HCT116 (cell line): ENCODE results near the gene FAM13A. TPM values are rescaled to one million over a fixed set of nuclear protein-coding genes. Genes with fewer than 3 reads are reported as not detected.

ENCODE experiments used
- ATAC-seq: fragments of 200-7000 bp; cut with Tn5 transposase; 2 replicates; pipeline ENCODE4 v1.9.1; 2020; ENCODE audit warnings: mild to moderate bottlenecking, moderate library complexity
- BruUV-seq: library from RNA; stranded (reverse); fragments of 400-500 nt; replicated peaks from 2 replicates; lab custom pipeline; 2021; lab: Mats Ljungman, UMichigan
- CTCF ChIA-PET: fragments of 300-600 bp; sonication (Branson Sonifier 250); formaldehyde crosslinking; loops from one replicate; lab custom pipeline; 2021; ENCODE audit warnings: antibody characterized with exemption; lab: Charles Lee
- POLR2A ChIA-PET: fragments of 300-600, 350-600 bp; sonication (Branson Sonifier 250); formaldehyde crosslinking; loops from one replicate; lab custom pipeline; 2021; ENCODE audit warnings: antibody characterized with exemption; lab: Charles Lee
- RAD21 ChIA-PET, 2 experiments: fragments of 300-600 bp; sonication (Branson Sonifier 250); formaldehyde crosslinking; loops; one replicate each; lab custom pipeline; 2023; ENCODE audit warnings: low total read pairs in 2 of 2; ENCODE audit not compliant: uncharacterized antibody in 2 of 2, unreplicated experiment in 2 of 2, low non-redundant PET in 1 of 2; lab: Charles Lee
- DNase-seq: peaks from one replicate; pipeline ENCODE4 v3.0.0-alpha.2; 2010; ENCODE audit warnings: low read depth, low spot score
- H2AFZ ChIP-seq: fragments of 200-600 bp; shearing (Covaris generic), sonication (generic); 2 replicates; pipeline ENCODE4 v1.6.1; 2017; ENCODE audit warnings: low read depth, mixed run types, mixed read lengths, antibody characterized with exemption, low read length; ENCODE audit not compliant: poor library complexity, severe bottlenecking
- H3K27ac ChIP-seq: 2 replicates; pipeline ENCODE4 v1.5.1; 2012; ENCODE audit warnings: low read depth, low read length
- H3K27me3 ChIP-seq: fragments of 200-600 bp; sonication (generic); 2 replicates; pipeline ENCODE4 v1.6.1; 2016; ENCODE audit warnings: mixed run types, low read length, mixed read lengths; ENCODE audit not compliant: insufficient read depth
- H3K36me3 ChIP-seq, 2 experiments: fragments of 200-500 bp in 1 of 2; fragments of 200-600 bp in 1 of 2; sonication (Bioruptor generic) in 1 of 2; sonication (generic) in 1 of 2; 2 replicates each; pipeline versions ENCODE4 v1.5.1 to v1.6.1; 2014 to 2016; ENCODE audit warnings: low read length in 2 of 2, inconsistent platforms in 1 of 2, mixed read lengths in 1 of 2, mixed run types in 1 of 2; ENCODE audit not compliant: insufficient read depth in 2 of 2, control insufficient read depth in 1 of 2
- H3K4me1 ChIP-seq, 2 experiments: fragments of 200-600 bp in 1 of 2; sonication (generic) in 1 of 2; 2 replicates each; pipeline versions ENCODE4 v1.5.1 to v1.6.1; 2012 to 2017; ENCODE audit warnings: low read length in 2 of 2, inconsistent platforms in 1 of 2, mild to moderate bottlenecking in 1 of 2, mixed read lengths in 1 of 2, mixed run types in 1 of 2, moderate library complexity in 1 of 2; ENCODE audit not compliant: insufficient read depth in 2 of 2, control insufficient read depth in 1 of 2
- H3K4me2 ChIP-seq: fragments of 200-600 bp; sonication (generic); 2 replicates; pipeline ENCODE4 v1.6.1; 2017; ENCODE audit warnings: mixed run types, low read length, mixed read lengths
- H3K4me3 ChIP-seq, 2 experiments: fragments of 200-600 bp in 1 of 2; sonication (generic) in 1 of 2; replicated peaks in 1 of 2; 2 replicates each; pipeline ENCODE4 v1.5.1; 2011 to 2016; ENCODE audit warnings: low read length in 2 of 2, control low read depth in 1 of 2, low read depth in 1 of 2, mild to moderate bottlenecking in 1 of 2, mixed read lengths in 1 of 2, mixed run types in 1 of 2
- H3K79me2 ChIP-seq: fragments of 200-600 bp; sonication (generic); 2 replicates; pipeline ENCODE4 v1.6.1; 2017; ENCODE audit warnings: mild to moderate bottlenecking, mixed run types, low read length, moderate library complexity, mixed read lengths; ENCODE audit not compliant: insufficient read depth
- H3K9ac ChIP-seq: fragments of 200-600 bp; sonication (generic); 2 replicates; pipeline ENCODE4 v1.6.1; 2016; ENCODE audit warnings: low read length, mixed read lengths
- H3K9me2 ChIP-seq: fragments of 200-600 bp; sonication (generic), shearing (Covaris generic); 2 replicates; pipeline ENCODE4 v1.6.1; 2017; ENCODE audit warnings: mixed run types, mild to moderate bottlenecking, moderate library complexity; ENCODE audit not compliant: insufficient read depth
- H3K9me3 ChIP-seq, 2 experiments: fragments of 200-500 bp in 1 of 2; fragments of 200-600 bp in 1 of 2; sonication (Bioruptor generic) in 1 of 2; sonication (generic) in 1 of 2; 2 replicates each; pipeline ENCODE4 v1.6.1; 2014 to 2017; ENCODE audit warnings: low read length in 2 of 2, mixed read lengths in 2 of 2, inconsistent platforms in 1 of 2, low read depth in 1 of 2, mild to moderate bottlenecking in 1 of 2, mixed run types in 1 of 2, moderate library complexity in 1 of 2; ENCODE audit not compliant: control insufficient read depth in 1 of 2, insufficient read depth in 1 of 2
- H4K20me1 ChIP-seq: fragments of 200-600 bp; sonication (generic), shearing (Covaris generic); 2 replicates; pipeline ENCODE4 v1.6.1; 2017; ENCODE audit warnings: mixed run types, mild to moderate bottlenecking, moderate library complexity; ENCODE audit not compliant: insufficient read depth
- EGR1 ChIP-seq: IDR thresholded peaks from 2 replicates; pipeline ENCODE4 v1.6.1; 2012; ENCODE audit warnings: low read depth
- ELF1 ChIP-seq: IDR thresholded peaks from 2 replicates; pipeline ENCODE4 v1.6.1; 2012; ENCODE audit warnings: low read depth, borderline replicate concordance
- FOSL1 ChIP-seq: IDR thresholded peaks from 2 replicates; pipeline ENCODE4 v1.6.1; 2012; ENCODE audit warnings: low read depth
- JUND ChIP-seq: IDR thresholded peaks from 2 replicates; pipeline ENCODE4 v1.6.1; 2012
- RAD21 ChIP-seq: IDR thresholded peaks from 2 replicates; pipeline ENCODE4 v1.6.1; 2012; ENCODE audit warnings: low read depth, mild to moderate bottlenecking
- SIN3A ChIP-seq: IDR thresholded peaks from 2 replicates; pipeline ENCODE4 v1.6.1; 2012; ENCODE audit warnings: low read depth
- TCF7L2 ChIP-seq: IDR thresholded peaks from 2 replicates; pipeline ENCODE4 v1.7.0; 2011; ENCODE audit warnings: borderline replicate concordance, inconsistent platforms; ENCODE audit not compliant: insufficient read depth, insufficient read length; ENCODE audit errors: extremely low read depth
- YY1 ChIP-seq: IDR thresholded peaks from 2 replicates; pipeline ENCODE4 v1.6.1; 2011; ENCODE audit warnings: low read length, low read depth, moderate library complexity, mild to moderate bottlenecking; ENCODE audit not compliant: insufficient replicate concordance; ENCODE audit errors: extremely low read depth
- intact Hi-C: fragments of 100-400 bp; cut with micrococcal nuclease; formaldehyde crosslinking; loops from 2 replicates; pipeline ENCODE4 v1.10.0; 2022
- total RNA-seq: library from RNA; stranded (reverse); gene quantifications from one replicate; pipeline ENCODE4 v1.2.1, GENCODE V29; 2021; ENCODE audit not compliant: unreplicated experiment
- TF ChIP-seq, protein P1 (sequence below): IDR thresholded peaks from 2 replicates; pipeline ENCODE4 v1.6.1; 2012; ENCODE audit warnings: low read depth
- TF ChIP-seq, protein P2 (sequence below): IDR thresholded peaks from 2 replicates; pipeline ENCODE4 v1.6.1; 2011; ENCODE audit warnings: mild to moderate bottlenecking, low read length, moderate library complexity; ENCODE audit not compliant: insufficient replicate concordance; ENCODE audit errors: extremely low read depth

FAM13A gene
- total RNA-seq, 1 experiment from 2014 or later: 17.2 TPM

DNA sequence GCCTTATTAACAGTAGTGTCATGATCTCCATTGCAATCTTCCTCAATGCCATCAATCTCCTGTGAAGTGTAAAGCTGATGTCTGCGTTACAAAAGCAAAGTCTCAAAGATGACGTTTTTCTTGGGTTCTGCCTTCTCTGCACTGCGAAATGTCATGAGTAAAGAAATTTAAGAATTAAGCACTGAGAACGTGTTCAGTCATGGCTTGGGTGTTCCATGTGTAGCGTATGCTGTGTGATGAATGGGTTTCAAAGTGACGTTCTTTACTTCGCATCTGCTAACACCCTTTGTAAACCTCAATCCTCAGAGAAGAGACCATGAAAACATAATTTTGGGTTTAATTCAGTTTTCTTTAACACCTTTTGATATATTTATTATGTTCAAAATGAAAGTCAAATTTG, 360.4 kb downstream of the FAM13A start (continued):
- TF ChIP-seq, protein P1, sequence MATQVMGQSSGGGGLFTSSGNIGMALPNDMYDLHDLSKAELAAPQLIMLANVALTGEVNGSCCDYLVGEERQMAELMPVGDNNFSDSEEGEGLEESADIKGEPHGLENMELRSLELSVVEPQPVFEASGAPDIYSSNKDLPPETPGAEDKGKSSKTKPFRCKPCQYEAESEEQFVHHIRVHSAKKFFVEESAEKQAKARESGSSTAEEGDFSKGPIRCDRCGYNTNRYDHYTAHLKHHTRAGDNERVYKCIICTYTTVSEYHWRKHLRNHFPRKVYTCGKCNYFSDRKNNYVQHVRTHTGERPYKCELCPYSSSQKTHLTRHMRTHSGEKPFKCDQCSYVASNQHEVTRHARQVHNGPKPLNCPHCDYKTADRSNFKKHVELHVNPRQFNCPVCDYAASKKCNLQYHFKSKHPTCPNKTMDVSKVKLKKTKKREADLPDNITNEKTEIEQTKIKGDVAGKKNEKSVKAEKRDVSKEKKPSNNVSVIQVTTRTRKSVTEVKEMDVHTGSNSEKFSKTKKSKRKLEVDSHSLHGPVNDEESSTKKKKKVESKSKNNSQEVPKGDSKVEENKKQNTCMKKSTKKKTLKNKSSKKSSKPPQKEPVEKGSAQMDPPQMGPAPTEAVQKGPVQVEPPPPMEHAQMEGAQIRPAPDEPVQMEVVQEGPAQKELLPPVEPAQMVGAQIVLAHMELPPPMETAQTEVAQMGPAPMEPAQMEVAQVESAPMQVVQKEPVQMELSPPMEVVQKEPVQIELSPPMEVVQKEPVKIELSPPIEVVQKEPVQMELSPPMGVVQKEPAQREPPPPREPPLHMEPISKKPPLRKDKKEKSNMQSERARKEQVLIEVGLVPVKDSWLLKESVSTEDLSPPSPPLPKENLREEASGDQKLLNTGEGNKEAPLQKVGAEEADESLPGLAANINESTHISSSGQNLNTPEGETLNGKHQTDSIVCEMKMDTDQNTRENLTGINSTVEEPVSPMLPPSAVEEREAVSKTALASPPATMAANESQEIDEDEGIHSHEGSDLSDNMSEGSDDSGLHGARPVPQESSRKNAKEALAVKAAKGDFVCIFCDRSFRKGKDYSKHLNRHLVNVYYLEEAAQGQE: no peak
- TF ChIP-seq, protein P2, sequence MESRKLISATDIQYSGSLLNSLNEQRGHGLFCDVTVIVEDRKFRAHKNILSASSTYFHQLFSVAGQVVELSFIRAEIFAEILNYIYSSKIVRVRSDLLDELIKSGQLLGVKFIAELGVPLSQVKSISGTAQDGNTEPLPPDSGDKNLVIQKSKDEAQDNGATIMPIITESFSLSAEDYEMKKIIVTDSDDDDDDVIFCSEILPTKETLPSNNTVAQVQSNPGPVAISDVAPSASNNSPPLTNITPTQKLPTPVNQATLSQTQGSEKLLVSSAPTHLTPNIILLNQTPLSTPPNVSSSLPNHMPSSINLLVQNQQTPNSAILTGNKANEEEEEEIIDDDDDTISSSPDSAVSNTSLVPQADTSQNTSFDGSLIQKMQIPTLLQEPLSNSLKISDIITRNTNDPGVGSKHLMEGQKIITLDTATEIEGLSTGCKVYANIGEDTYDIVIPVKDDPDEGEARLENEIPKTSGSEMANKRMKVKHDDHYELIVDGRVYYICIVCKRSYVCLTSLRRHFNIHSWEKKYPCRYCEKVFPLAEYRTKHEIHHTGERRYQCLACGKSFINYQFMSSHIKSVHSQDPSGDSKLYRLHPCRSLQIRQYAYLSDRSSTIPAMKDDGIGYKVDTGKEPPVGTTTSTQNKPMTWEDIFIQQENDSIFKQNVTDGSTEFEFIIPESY: no peak
- no peak for TF ChIP-seq EGR1

DNA sequence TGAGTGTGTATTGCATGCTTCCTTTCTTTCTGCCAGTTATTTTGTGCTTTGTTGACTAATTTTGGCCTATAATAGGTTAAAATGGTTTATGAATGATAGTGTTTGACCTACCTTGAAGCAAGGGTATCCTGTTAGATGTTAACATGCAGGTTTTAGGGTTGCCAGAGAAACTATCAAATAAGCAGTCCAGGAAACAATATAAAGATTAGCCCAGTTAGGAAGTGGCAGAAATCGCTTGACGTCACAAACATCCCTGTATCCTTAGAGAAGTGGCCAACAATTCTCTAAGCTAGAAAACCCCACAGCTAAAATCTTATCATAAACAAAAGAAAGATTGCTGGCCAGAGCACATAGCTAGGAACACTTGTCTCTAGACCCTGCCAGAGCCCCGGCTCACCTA, 363.2 kb downstream of the FAM13A start:
- intact Hi-C loops: no loop called here
- Histone ChIP-seq H3K4me3 (no peak overlapping the region), H3K27ac (no peak overlapping the region), H3K27me3 (no peaks in the 10 kb centered on the region), H3K4me1 (peaks cover 0 to 5% of the 10 kb centered on the region in 2 experiments; a peak in 1 of 4 replicates), H3K4me2 (no peak overlapping the region), H3K9me2 (no peaks in the 10 kb centered on the region), H3K36me3 (no peaks in the 10 kb centered on the region), H3K79me2 (no peaks in the 10 kb centered on the region), H3K9me3 (no peaks in the 10 kb centered on the region), H4K20me1 (no peaks in the 10 kb centered on the region), H2AFZ (no peak overlapping the region), H3K9ac (no peak overlapping the region)
- ATAC-seq (no peak), DNase-seq (no peak)
- BruUV-seq: no TSS peak
- CTCF ChIA-PET: no interaction called here
- TF ChIP-seq JUND: no peak
- TF ChIP-seq FOSL1: no peak
- TF ChIP-seq RAD21: no peak
- no peak for TF ChIP-seq ELF1
- TF ChIP-seq, protein P2: no peak
- no peak for TF ChIP-seq TCF7L2
- no peak for TF ChIP-seq EGR1
- TF ChIP-seq SIN3A: no peak
- no peak for TF ChIP-seq YY1
- POLR2A ChIA-PET: no interaction called here
- RAD21 ChIA-PET: no interaction called here
